GM19468 (cell line): ENCODE data around the gene HNRNPLL.

Experiments used
- ATAC-seq: cut with Tn5 transposase; IDR thresholded peaks from one replicate; pipeline ENCODE4 v1.9.1; 2021; ENCODE audit warnings: mild to moderate bottlenecking, moderate library complexity, moderate number of reproducible peaks; ENCODE audit not compliant: unreplicated experiment; ENCODE audit errors: extremely low read depth

The HNRNPLL gene

GRCh38 chr2:38598200-38598990 lies 4.3 kb downstream of the HNRNPLL start:
- no peak for ATAC-seq

GRCh38 chr2:38597115-38597514 lies 5.6 kb downstream of the HNRNPLL start:
- ATAC-seq, result no peak

DNA sequence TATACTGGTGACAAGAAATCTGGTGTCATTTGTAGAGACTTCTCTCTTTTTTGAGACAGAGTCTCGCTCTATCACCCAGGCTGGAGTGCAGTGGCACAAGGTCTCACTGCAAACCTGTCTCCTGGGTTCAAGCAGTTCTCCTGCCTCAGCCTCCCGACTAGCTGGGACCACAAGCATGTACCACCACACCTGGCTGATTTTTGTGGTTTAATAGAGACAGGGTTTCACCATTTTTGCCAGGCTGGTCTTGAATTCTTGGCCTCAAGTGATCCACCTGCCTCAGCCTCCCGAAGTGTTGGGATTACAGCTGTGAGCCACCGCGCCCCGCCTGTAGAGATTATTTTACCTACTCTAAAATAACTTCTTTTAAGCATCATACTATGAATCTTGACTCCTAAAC lies 6.5 kb downstream of the HNRNPLL start:
- no peak for ATAC-seq

DNA sequence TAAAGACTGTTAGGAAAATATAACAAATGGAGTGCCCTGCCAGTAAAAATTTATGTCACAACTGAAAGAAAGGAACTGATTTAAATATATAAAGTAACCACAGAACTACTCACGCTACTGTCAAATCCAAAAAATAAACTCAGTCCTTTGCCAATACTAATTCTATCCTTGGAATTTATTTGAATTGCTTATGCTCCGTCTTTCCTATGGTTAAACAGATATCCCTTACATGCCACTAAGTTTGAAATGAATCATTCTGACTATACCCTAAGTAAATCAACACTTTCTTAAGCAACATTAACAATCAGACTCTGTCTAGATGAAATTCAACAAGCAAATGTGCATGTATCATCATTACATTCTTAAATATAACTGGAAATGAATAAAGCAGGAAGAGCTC lies 9.8 kb downstream of the HNRNPLL start:
- ATAC-seq, result no peak

- no peak for ATAC-seq
Measured at GRCh38 chr2:38591152-38591551, 11.6 kb downstream of the HNRNPLL start.

- ATAC-seq, result no peak
Measured at GRCh38 chr2:38590053-38590452, 12.7 kb downstream of the HNRNPLL start.

GRCh38 chr2:38586931-38587330 lies 15.8 kb downstream of the HNRNPLL start:
- ATAC-seq, result no peak

GRCh38 chr2:38584881-38585280 lies 17.8 kb downstream of the HNRNPLL start:
- ATAC-seq, result no peak

DNA sequence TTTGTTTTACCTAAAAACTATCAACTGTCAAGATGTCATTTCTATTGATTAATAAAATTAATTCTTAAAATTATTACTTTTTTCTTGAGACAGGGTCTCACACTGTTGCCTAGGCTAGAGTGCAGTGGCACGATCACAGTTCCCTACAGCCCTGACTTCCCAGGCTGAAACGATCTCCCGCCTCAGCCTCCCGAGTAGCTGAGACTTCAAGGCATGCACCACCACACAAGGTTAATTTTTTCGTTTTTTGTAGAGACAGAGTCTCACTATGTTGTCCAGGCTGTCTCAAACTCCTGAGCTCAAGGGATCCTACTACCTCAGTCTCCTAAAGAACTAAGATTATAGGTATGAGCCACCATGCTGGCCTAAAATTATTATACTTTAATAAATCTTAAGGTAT lies 18.7 kb downstream of the HNRNPLL start:
- no peak for ATAC-seq

GRCh38 chr2:38583524-38583923 lies 19.2 kb downstream of the HNRNPLL start:
- no peak for ATAC-seq

- no peak for ATAC-seq
Measured at GRCh38 chr2:38581193-38582147, 21.3 kb downstream of the HNRNPLL start.

DNA sequence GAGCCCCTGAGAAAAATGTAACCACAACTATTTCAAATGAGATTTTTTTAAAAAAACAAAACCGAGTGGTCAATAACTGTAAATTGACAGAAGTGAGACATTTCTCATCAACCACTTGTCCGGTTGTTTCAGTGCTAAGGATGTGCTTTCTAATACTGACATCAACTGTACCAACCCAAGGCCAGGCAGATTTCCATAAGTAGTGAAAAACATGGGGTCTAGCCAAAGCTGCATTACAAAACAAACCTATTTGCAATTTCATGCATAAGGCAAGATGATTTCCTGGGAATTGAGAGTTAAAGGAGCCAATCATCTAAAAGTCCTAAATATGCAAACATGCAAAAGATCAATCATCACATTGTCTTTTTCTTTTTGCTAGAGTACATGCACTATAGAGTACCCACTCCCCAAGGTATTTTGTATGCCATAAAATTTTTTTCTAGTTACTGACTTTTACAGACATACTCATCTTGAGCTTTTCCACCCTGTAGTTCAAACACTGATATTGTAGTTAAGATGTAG lies 22.6 kb downstream of the HNRNPLL start:
- ATAC-seq, result no peak

GRCh38 chr2:38578832-38579231 lies 23.9 kb downstream of the HNRNPLL start:
- ATAC-seq, result no peak

- no peak for ATAC-seq
Measured at GRCh38 chr2:38574278-38574677, 28.4 kb downstream of the HNRNPLL start.

GRCh38 chr2:38572167-38572566 lies 30.6 kb downstream of the HNRNPLL start:
- no peak for ATAC-seq

- no peak for ATAC-seq
Measured at GRCh38 chr2:38571193-38571592, 31.5 kb downstream of the HNRNPLL start.

DNA sequence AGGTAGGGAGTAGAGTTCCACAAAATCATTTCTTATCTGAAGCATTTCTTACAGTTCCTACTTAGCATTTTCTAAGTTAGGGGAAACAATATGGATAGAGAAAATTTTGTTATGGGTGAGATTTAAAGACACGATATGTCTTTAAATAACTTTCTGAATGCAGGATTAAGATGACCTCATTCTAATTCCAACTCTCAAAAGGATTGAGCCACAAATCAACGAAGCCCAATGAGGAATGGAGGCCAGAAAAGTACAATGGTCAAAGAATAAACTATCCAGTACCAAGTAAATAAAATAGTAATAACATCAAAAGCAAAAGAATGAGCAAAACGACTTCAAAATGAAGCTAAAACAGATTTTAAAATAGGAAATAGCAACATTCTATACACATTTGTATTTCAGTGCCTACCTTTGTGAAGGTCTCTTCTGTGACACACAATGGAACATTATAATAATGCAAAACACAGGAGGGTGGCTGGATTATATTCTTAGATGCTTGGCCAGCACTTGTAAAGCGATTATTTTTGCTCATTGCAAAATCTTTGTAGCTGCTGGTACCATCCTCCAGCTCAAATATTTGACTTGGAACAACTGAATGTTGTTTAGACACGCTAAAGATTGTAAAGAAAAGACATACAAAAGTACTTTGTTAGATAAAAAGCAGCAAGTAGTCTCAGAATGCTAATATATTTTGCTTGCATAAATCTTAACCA lies 33.8 kb downstream of the HNRNPLL start:
- ATAC-seq, result no peak

- ATAC-seq, result no peak
Measured at GRCh38 chr2:38565333-38565732, 37.4 kb downstream of the HNRNPLL start.

GRCh38 chr2:38561691-38562090 lies 41.0 kb downstream of the HNRNPLL start:
- no peak for ATAC-seq

- ATAC-seq, result no peak
Measured at GRCh38 chr2:38560092-38560491, 42.6 kb downstream of the HNRNPLL start.
